ENCODE data around the gene GRIN1. TPM values are rescaled to one million over a fixed set of nuclear protein-coding genes. Genes with fewer than 3 reads are reported as not detected.

Gene GRIN1
- total and polyA plus RNA-seq, 2 of the 8 experiments (the other 6 are each of a cell fraction or from before 2014, with no cell fraction given), result 0.48 to 2.1 TPM

DNA sequence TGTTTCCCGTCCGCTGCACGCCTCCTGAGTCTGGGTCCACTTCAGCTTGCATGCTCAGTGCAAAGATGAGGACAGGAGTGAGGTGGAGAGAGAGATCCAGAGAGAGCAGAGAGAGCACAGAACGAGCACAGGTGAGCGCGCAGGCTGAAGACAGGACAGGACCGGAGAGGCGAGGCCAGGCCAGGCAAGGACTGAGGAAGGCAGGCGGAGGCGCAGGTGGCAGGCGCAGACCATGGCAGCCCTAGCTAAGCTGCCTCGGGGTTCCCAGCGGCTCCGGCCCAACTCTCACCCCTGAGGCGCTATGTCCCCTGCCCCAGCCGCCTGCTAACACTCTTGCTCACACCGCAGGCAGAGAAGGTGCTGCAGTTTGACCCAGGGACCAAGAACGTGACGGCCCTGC, 9.7 kb downstream of the GRIN1 start:
- H2AFZ ChIP-seq (ENCODE audit: low read length), result no peak overlapping the region
- H3K4me1 ChIP-seq (replicated peaks in 1 of 4; ENCODE audit: control insufficient read depth in 3 of 4, insufficient read depth in 4 of 4, low read length in 3 of 4), result peaks cover 0 to 9% (median 0%) of the 10 kb centered on the region in 4 experiments; a peak in 1 of 7 replicates
- ChIA-PET CTCF (ENCODE audit: partially characterized antibody) (interaction anchor here (0.6 to 3.6 kb wide), 10 partner anchors 9 to 136 kb away, joined by 3 to 24 read pairs (median 4); partner anchors contain the start of gene GRIN1), POLR2A (ENCODE audit: partially characterized antibody) (interaction anchor here (0.6 to 1.2 kb wide), 5 partner anchors 14 to 75 kb away, joined by 3 to 4 read pairs (median 4); no protein-coding TSS in a partner anchor)
- 86% methylated on average over 19 of the region's 19 CpGs; no CpG with 5 or more reads in 1 of the 2 experiments for WGBS, 2 experiments (ENCODE audit: extremely low coverage in 1 of 2, insufficient coverage in 1 of 2, insufficient read length in 1 of 2, insufficient replicate concordance in 2 of 2, low coverage in 1 of 2, low lambda C conversion rate in 2 of 2, missing lambda C conversion rate in 1 of 2)
- H3K56ac ChIP-seq (replicated peaks; ENCODE audit: insufficient read length, low read depth, low read length), result no peak overlapping the region
- no peak overlapping the region for H3K23ac ChIP-seq (ENCODE audit: insufficient read length)
- TF ChIP-seq SIRT6 (IDR thresholded peaks at IDR 0.05; ENCODE audit: low read length) (no peak), SP2 (IDR thresholded peaks at IDR 0.05; ENCODE audit: low read length) (no peak), CBX8 (IDR thresholded peaks at IDR 0.05; ENCODE audit: borderline replicate concordance, low read depth, low read length) (no peak), CREB1 (IDR thresholded peaks at IDR 0.05) (no peak), CBX5 (IDR thresholded peaks at IDR 0.05; ENCODE audit: low read depth, low read length) (no peak), RAD21 (IDR thresholded peaks at IDR 0.05 in 1 of 2, conservative IDR thresholded peaks at IDR 0.05 in 1 of 2; ENCODE audit: low read depth in 2 of 2, low read length in 2 of 2) (no peak), CHD1 (IDR thresholded peaks at IDR 0.05; ENCODE audit: low read depth, low read length) (no peak), HDAC6 (IDR thresholded peaks at IDR 0.05; ENCODE audit: low read depth, low read length) (no peak), MAFK (IDR thresholded peaks at IDR 0.05; ENCODE audit: low read depth, low read length) (no peak), ASH2L (IDR thresholded peaks at IDR 0.05; ENCODE audit: low read length) (no peak), NANOG (IDR thresholded peaks at IDR 0.05; ENCODE audit: insufficient read depth, low read depth, low read length, poor library complexity, severe bottlenecking) (no peak)
- H4K5ac ChIP-seq (ENCODE audit: insufficient read length, low read depth, low read length), result no peak overlapping the region
- no peak overlapping the region for H2BK15ac ChIP-seq (ENCODE audit: low read length)
- peaks cover 3 to 17% of the 10 kb centered on the region in 2 experiments for H4K20me1 ChIP-seq (replicated peaks in 1 of 2; ENCODE audit: control insufficient read depth in 1 of 2, insufficient read depth in 2 of 2, low read length in 2 of 2)
- no peak overlapping the region for H2BK120ac ChIP-seq (replicated peaks; ENCODE audit: low read depth, low read length)
- H3K79me1 ChIP-seq (ENCODE audit: low read depth, low read length), result no peaks in the 10 kb centered on the region
- peaks cover 2% of the 10 kb centered on the region; the same call in 1 of the 2 replicates for H3K23me2 ChIP-seq (ENCODE audit: low read depth, low read length)
- H3K18ac ChIP-seq (ENCODE audit: extremely low read depth, low read length), result no peak overlapping the region
- peak overlapping the region; percentile 2; the same call in 1 of the 2 replicates for H4K8ac ChIP-seq (ENCODE audit: extremely low read depth, insufficient read depth, low read length)
- H3K27me3 ChIP-seq (replicated peaks in 1 of 4; ENCODE audit: control insufficient read depth in 3 of 4, extremely low read depth in 1 of 4, insufficient read depth in 3 of 4, low read length in 3 of 4), result peaks cover 0 to 4% (median 3%) of the 10 kb centered on the region in 4 experiments; a peak in 4 of 7 replicates
- no peak overlapping the region for H3K4ac ChIP-seq (replicated peaks; ENCODE audit: insufficient read length, low read depth, low read length)
- H3K27ac ChIP-seq (ENCODE audit: low read depth, low read length), result no peak overlapping the region
- H2BK12ac ChIP-seq (ENCODE audit: low read depth, low read length), result no peak overlapping the region; the same call in 1 of the 2 replicates
- H3K9me3 ChIP-seq (ENCODE audit: insufficient read depth in 2 of 2, low read depth in 1 of 2, low read length in 1 of 2), result peaks cover 0 to 7% of the 10 kb centered on the region in 2 experiments; a peak in 3 of 4 replicates
- H3K9ac ChIP-seq (replicated peaks in 1 of 4; ENCODE audit: extremely low read depth in 1 of 4, low read depth in 3 of 4, low read length in 3 of 4), result no peak overlapping the region
- no peak for DNase-seq (ENCODE audit: low read depth in 1 of 2, low spot score in 2 of 2)
- no peak overlapping the region for H3K4me2 ChIP-seq (ENCODE audit: insufficient read depth in 1 of 2, low read depth in 2 of 2, low read length in 2 of 2)
- no peaks in the 10 kb centered on the region; a peak in 1 of 8 replicates for H3K36me3 ChIP-seq (ENCODE audit: control insufficient read depth in 2 of 4, insufficient read depth in 4 of 4, low read length in 3 of 4)
- H3K4me3 ChIP-seq (ENCODE audit: extremely low read depth in 1 of 4, insufficient read depth in 2 of 4, low read depth in 3 of 4, low read length in 4 of 4), result no peak overlapping the region
- peak overlapping the region; percentile 54 for H4K91ac ChIP-seq (replicated peaks; ENCODE audit: insufficient read length, low read length)
- H2BK20ac ChIP-seq (ENCODE audit: low read length), result no peak overlapping the region
- H2AK5ac ChIP-seq (ENCODE audit: low read depth, low read length), result no peak overlapping the region; the same call in 1 of the 2 replicates
- H3K79me2 ChIP-seq (ENCODE audit: control insufficient read depth in 1 of 2, insufficient read depth in 2 of 2, low read length in 2 of 2), result no peaks in the 10 kb centered on the region; a peak in 1 of 4 replicates
- FAIRE-seq, result no peak
- H3K14ac ChIP-seq (ENCODE audit: insufficient read length), result no peak overlapping the region
- H2BK5ac ChIP-seq (ENCODE audit: low read depth, low read length), result no peak overlapping the region

All from H1 (cell line).